HCEC 1CT (cell line): ENCODE data around the gene PCDH15.

Experiments used
- DNase-seq: peaks from one replicate; pipeline ENCODE4 v3.0.0-alpha.2; 2017

Gene PCDH15

DNA sequence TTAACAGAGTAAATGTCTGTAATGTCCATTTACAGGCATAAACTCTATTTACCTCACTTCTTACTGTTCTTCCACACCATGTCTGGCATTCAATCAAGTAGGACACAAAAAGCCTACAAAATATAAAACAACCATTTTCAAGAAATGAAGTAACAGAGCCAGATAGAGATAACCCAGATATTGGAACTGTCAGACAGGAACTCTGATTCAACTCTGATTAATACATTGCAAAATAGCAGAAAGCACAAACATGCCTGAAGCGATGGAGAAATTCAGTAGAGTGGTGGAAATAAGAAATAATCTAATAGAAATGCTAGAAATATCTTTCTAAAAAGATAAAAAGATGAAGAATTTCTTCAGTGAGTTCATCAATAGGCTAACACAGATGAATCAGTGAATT lies 964.4 kb downstream of the PCDH15 start:
- no peak for DNase-seq

DNA sequence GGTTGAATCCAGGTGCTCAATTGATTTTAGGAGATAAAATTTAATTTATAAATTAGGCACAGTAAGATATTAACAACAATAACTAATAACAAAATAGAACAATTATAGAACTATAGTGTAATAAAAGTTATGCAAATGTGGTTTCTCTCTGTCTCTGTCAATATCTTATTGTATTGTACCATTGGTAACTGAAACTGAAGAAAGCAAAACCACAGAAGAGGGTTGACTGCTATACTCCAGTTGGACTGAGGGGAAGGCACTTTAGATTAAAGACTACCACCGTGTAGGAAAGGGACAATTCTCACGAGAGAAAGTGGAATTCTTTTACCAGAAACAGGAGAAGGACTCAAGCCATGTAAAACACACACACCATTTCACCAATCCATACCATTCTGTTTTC lies 967.1 kb downstream of the PCDH15 start:
- no peak for DNase-seq

DNA sequence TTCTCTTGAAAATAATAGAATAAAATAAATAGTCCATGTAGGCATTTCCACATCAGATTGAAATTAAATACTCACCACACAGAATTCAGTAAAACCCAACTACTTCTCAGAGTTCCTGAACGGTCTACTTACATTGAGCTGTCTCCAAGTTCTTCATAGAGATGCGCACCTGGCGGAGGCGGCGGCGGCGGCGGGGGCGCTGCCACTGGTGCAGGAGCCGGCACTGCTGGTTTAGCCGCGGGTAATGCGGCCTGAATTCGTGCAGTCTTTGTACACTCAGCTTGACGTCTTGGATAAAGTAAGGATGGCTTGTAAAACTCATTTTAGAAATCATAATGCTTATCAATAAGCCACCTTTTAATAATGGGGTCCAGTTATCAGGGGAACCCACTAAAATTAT lies 973.8 kb downstream of the PCDH15 start:
- DNase-seq = no peak

DNA sequence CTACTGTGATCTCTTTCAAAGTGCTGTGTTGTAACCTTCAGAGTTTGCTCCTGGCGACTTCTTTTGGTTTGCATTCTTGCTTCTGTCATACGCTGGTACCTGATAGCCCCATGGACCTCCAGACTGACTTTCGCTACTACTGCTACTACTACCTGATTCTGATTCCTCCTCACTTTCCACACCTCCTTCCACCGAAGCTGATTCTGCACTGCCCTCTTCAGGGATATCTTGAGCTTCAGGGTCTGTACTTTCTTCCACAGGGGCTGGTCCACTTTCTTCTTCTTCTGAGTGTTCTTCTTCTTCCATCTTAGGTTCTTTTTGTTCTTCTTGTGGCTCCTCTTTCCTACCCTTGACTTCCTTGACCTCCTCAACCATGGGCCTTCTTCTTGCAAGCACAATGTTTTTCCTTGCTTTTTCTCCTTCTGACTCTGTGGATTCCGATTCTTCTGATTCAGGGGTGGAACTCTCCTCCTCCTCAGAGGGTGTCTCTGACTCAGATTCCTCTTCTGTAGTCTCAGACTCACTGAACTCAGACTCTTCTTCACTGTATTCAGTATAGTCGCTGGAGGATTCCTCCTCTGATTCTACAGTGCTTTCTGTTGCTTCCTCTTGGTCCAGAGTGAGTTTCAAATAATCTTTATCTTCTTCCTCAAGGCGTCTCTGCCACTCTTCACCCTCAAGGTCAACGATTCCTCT lies 992.2 kb downstream of the PCDH15 start:
- DNase-seq = no peak

DNA sequence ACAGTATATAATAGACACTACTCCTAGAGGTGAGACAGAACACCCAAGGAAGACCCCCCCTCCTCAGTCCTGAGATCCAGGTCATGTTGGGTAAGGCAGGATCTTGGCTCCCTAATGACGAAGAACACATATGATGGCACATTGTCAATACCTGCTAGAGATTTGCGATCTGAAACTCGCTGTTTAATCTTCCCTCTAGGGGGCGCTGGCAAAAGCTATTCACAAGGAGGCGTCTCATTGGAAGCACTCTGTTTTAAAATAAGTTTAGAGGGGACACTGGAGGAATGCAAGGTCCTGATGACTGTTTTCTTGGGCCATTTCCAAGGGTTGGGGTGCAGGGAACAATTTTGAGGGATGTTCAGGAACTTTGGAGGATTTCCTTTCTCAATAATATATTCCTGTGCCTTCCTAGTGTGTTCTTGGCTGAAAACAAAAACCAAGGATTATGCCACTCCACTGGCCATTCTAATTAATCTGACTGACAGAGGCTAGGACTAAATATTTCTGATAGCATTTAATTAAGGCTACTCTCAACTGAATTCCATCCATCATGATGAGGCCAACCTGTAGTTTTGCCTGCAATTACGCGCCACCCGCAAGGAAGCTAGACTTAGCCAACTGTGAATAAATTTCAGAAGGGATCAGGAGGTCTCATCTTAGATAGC lies 1014.7 kb downstream of the PCDH15 start:
- DNase-seq = no peak

DNA sequence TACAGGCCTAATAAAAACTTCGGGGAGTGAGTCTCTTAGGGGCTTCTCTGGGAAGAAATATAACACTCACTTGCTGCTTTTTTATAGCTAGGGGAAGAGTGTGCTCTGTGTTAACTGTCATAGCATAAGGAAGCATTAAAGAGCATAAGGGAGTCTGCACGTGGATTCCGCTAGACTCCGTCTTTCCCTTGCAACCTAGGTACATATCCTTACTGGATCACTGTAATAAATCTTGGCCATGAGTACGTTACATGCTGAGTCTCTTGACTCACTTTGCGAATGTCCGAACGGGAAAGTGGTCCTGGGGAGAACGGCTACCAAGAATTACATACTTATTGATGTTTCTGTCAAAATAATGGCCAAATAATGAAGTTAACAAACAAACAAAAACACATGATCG lies 1029.3 kb downstream of the PCDH15 start:
- DNase-seq = no peak

DNA sequence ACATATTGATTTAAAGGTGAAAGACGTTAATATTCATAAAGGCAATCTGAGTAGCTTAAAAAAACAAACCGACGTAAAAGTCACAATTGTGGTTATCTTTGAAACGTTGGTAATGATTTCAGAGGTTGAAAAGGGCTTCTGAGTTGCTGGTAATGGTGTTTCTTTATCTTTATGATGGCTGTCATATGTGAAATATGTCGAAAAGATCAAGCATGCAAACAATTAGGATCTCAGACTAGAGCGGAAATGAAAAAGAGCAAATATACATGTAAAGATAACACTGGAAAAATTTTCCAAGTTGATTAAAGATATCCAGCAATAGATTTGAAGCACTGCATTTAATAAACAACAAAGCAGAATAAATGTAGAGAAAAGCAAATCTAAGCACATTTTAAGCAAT lies 1030.1 kb downstream of the PCDH15 start:
- no peak for DNase-seq

DNA sequence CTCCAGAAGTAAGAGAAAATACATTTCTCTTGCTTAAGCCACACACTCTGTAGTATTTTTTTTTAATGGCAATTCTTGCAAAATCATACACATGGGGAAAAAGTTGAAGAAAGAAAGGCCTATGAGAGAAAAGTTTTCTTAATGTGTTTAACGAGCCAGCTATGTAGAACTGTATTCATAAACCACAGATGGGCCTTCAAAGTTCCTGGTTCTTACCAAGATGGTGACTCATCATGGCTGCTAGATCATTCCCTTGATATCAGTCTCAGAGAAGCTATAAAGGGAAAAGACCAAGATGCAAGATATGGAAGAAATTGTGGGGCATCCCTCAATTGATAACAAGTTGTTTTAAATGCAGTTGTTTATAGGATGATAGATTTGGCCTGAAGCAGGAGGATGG lies 1035.7 kb downstream of the PCDH15 start:
- DNase-seq = no peak

DNA sequence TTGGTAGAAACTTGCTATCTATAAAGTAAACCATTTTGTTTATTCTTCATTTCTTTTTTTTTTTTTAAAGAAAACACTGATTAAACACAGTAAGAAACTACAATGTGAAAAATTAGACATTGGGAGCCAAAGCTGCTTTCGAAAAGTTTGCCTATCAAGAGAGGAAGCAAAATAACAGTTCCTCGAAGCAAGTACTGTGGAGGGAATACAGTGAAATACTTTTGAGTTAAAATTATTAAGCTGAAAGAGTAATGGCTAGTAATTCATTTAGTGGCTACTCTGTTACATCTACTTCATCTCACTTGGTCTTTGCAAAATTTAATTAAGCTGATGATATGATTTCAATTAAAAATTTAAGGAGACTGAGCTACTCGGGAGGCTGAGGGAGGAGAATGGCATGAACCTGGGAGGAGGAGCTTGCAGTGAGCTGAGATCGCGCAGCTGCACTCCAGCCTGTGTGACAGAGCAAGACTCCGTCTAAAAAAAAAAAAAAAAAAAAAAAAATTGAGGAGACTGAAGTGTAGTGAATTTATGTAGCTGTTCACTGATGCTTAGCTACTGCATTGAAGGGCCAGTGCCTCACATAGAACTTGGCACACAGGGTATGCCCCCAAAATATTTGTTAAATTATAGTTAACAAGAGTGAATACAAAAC lies 1046.3 kb downstream of the PCDH15 start:
- no peak for DNase-seq
